GM12878 (cell line): ENCODE measurements around the gene PLD3. TPM values are rescaled to one million over a fixed set of nuclear protein-coding genes. Genes with fewer than 3 reads are reported as not detected.

Experiments
- BCL3 ChIP-seq: IDR thresholded peaks from 2 replicates; pipeline ENCODE4 v1.6.1; 2011; ENCODE audit warnings: borderline replicate concordance, low read depth, mild to moderate bottlenecking, moderate library complexity, low read length; ENCODE audit not compliant: insufficient read depth, poor library complexity, severe bottlenecking
- CBFB ChIP-seq: IDR thresholded peaks from 2 replicates; pipeline ENCODE4 v1.6.1; 2016; ENCODE audit warnings: antibody characterized with exemption, low read depth
- NFYA ChIP-seq: IDR thresholded peaks from 2 replicates; pipeline ENCODE4 v1.6.1; 2011; ENCODE audit warnings: low read depth, mild to moderate bottlenecking, low read length, improper control_type of control experiment, borderline replicate concordance
- POU2F2 ChIP-seq: IDR thresholded peaks from 3 replicates; pipeline ENCODE4 v1.6.1; 2011; ENCODE audit warnings: low read depth, mild to moderate bottlenecking, low read length, borderline replicate concordance
- RELB ChIP-seq: fragments of 450-650 bp; IDR thresholded peaks from 2 replicates; pipeline ENCODE4 v1.6.1; 2017; ENCODE audit warnings: low read depth, mild to moderate bottlenecking, moderate library complexity
- SRF ChIP-seq, 2 experiments: IDR thresholded peaks; 2 replicates each; pipeline ENCODE4 v1.6.1; 2011; ENCODE audit warnings: low read depth in 2 of 2, low read length in 2 of 2, mild to moderate bottlenecking in 1 of 2, moderate library complexity in 1 of 2
- ZBTB4 ChIP-seq: fragments of 450-650 bp; formaldehyde crosslinking; IDR thresholded peaks from 2 replicates; pipeline ENCODE4 v1.4.0; 2022; ENCODE audit warnings: mild to moderate bottlenecking, moderate library complexity
- polyA plus RNA-seq, 11 experiments: library from polyadenylated mRNA; depleted of rRNA in 4 of 11; unstranded in 6 of 11; stranded (reverse) in 5 of 11; fragments of >200 nt; fragmentation: Nextera tagmentation in 4 of 11; fragmentation: Illumina TruSeq in 1 of 11; extraction: Ambion mirVana in 4 of 11; extraction: Trizol in 1 of 11; gene quantifications; 1 replicate in 1 of 11; 2 replicates in 10 of 11; pipeline versions ENCODE4 v1.2.1 to v1.2.3, GENCODE V29; 2011 to 2016; ENCODE audit warnings: inconsistent platforms in 2 of 11, missing spikeins in 2 of 11, low read depth in 1 of 11
- total RNA-seq, 4 experiments: library from RNA; depleted of rRNA in 3 of 4; stranded (reverse); fragments of >200 nt in 3 of 4; fragmentation: Illumina TruSeq in 1 of 4; extraction: Trizol in 1 of 4; gene quantifications; 2 replicates each; pipeline versions ENCODE4 v1.2.1 to v1.2.3, GENCODE V29; 2013 to 2021

PLD3 gene
- total and polyA plus RNA-seq, 10 of the 15 experiments (the other 5 are each of a cell fraction or from before 2014, with no cell fraction given): 1.3 to 134 (median 72.7) TPM

- TF ChIP-seq ZBTB4 (CRISPR knock-in tag) (no peak), BCL3 (no peak), CBFB (no peak), POU2F2 (no peak), SRF (IDR thresholded peaks at IDR 0.05; ENCODE audit: low read depth in 2 of 2, low read length in 2 of 2) (no peak), RELB (no peak), NFYA (no peak)
- TF ChIP-seq, all 136 proteins: peak for 0
Measured at GRCh38 chr19:40303765-40304164, 44.7 kb upstream of the PLD3 start (continued).
